Thyroid gland (tissue), 4 donors: ENCODE results near the gene NAV3. TPM values are rescaled to one million over a fixed set of nuclear protein-coding genes. Genes with fewer than 3 reads are reported as not detected.

Experiments used
- DNase-seq, 2 donors: peaks; one replicate each; pipeline ENCODE4 v3.0.0-alpha.2; 2019
- H3K27ac ChIP-seq, 3 donors: fragments of 200-600 bp; sonication (generic); 1 replicate in 2 of 3; 2 replicates in 1 of 3; pipeline ENCODE4 v1.5.1; 2016 to 2019; ENCODE audit warnings: mild to moderate bottlenecking in 1 of 3, moderate library complexity in 1 of 3
- H3K27me3 ChIP-seq: fragments of 200-600 bp; sonication (generic); one replicate; pipeline ENCODE4 v1.5.1; 2019
- H3K36me3 ChIP-seq, 2 donors: fragments of 200-600 bp; sonication (generic); one replicate each; pipeline ENCODE4 v1.5.1; 2016 to 2019
- H3K4me1 ChIP-seq, 2 donors: fragments of 200-600 bp; sonication (generic); one replicate each; pipeline ENCODE4 v1.5.1; 2017 to 2019
- H3K4me3 ChIP-seq, 3 donors: fragments of 200-600 bp; sonication (generic); replicated peaks in 1 of 3; 1 replicate in 2 of 3; 2 replicates in 1 of 3; pipeline ENCODE4 v1.5.1; 2016; ENCODE audit warnings: mild to moderate bottlenecking in 1 of 3
- H3K9me3 ChIP-seq: fragments of 200-600 bp; sonication (generic); one replicate; pipeline ENCODE4 v1.5.1; 2017
- CTCF ChIP-seq, 6 experiments: fragments of 200-600 bp in 3 of 6; fragments of 450-650 bp in 3 of 6; sonication (generic) in 3 of 6; IDR thresholded peaks; one replicate each; pipeline ENCODE4 v1.5.1; 2016 to 2019; ENCODE audit warnings: antibody characterized with exemption in 6 of 6, mild to moderate bottlenecking in 2 of 6, inconsistent platforms in 1 of 6, moderate library complexity in 1 of 6
- POLR2A ChIP-seq, 2 donors: fragments of 450-650 bp; IDR thresholded peaks; one replicate each; pipeline ENCODE4 v1.6.1; 2017; ENCODE audit warnings: antibody characterized with exemption in 2 of 2, mild to moderate bottlenecking in 2 of 2, moderate library complexity in 1 of 2
- WGBS, 2 donors: methylation state at CpG; one replicate each; pipeline ENCODE4 v1.1.5; 2017; 5-methylcytosine and 5-hydroxymethylcytosine counted together
- intact Hi-C: fragments of 100-400 bp; cut with DNase I; formaldehyde crosslinking; loops from one replicate; pipeline ENCODE4 v1.15.1; 2023
- total RNA-seq, 4 donors: library from RNA; depleted of rRNA; stranded (reverse); fragments of >200 nt; gene quantifications; one replicate each; pipeline ENCODE4 v1.2.3, GENCODE V29; 2016

The NAV3 gene
- total RNA-seq, 4 donors from 2014 or later = 5.7 to 21.9 (median 7.6) TPM

DNA sequence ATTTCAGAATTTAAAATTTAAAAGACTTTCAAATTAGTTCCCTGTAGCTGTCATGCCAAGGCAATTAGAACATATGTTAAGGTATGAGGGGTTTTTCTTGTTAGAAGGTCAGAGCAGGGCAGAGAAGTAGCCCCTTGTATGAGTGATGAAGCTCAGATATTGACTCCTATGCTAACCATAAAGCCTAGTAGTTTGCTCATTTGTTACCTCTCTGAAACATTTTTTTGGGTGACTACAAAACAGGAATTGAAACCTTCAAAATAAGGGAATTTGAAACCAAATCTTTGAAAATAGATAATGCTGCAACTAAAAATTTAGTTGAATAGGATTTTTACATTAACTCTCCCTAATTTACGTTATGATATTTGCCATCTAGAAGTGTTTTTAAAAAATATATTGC lies 333.5 kb downstream of the NAV3 start:
- H3K27ac ChIP-seq = no peak overlapping the region
- H3K27me3 ChIP-seq = no peaks in the 10 kb centered on the region
- H3K36me3 ChIP-seq = no peaks in the 10 kb centered on the region
- 94 to 95% methylated on average over 1 of the region's 1 CpG for WGBS, 2 donors
- no peaks in the 10 kb centered on the region for H3K4me1 ChIP-seq
- no peaks in the 10 kb centered on the region for H3K9me3 ChIP-seq
- no peak overlapping the region for H3K4me3 ChIP-seq
- intact Hi-C loops = no loop called here
- DNase-seq = no peak
- TF ChIP-seq CTCF (IDR thresholded peaks at IDR 0.05) (no peak), POLR2A (IDR thresholded peaks at IDR 0.05) (no peak)

GRCh38 chr12:78167510-78167909 lies 336.8 kb downstream of the NAV3 start:
- Histone ChIP-seq H3K9me3 (no peaks in the 10 kb centered on the region), H3K4me1 (no peaks in the 10 kb centered on the region), H3K36me3 (no peaks in the 10 kb centered on the region), H3K27ac (no peak overlapping the region), H3K4me3 (no peak overlapping the region), H3K27me3 (no peaks in the 10 kb centered on the region)
- no peak for TF ChIP-seq POLR2A (IDR thresholded peaks at IDR 0.05)
- TF ChIP-seq CTCF (IDR thresholded peaks at IDR 0.05) = no peak
- intact Hi-C loops = no loop called here
- WGBS, 2 donors = 49% methylated on average over 3 of the region's 3 CpGs
- DNase-seq = no peak

- intact Hi-C loops = no loop called here
- Histone ChIP-seq H3K4me1 (no peaks in the 10 kb centered on the region), H3K36me3 (no peaks in the 10 kb centered on the region), H3K27ac (no peak overlapping the region), H3K9me3 (no peaks in the 10 kb centered on the region), H3K4me3 (no peak overlapping the region), H3K27me3 (no peaks in the 10 kb centered on the region)
- TF ChIP-seq CTCF (IDR thresholded peaks at IDR 0.05) = no peak
- TF ChIP-seq POLR2A (IDR thresholded peaks at IDR 0.05) = no peak
- DNase-seq = no peak
- 80 to 89% methylated on average over 1 of the region's 1 CpG for WGBS, 2 donors
Observed at GRCh38 chr12:78171061-78171460, 340.4 kb downstream of the NAV3 start.

DNA sequence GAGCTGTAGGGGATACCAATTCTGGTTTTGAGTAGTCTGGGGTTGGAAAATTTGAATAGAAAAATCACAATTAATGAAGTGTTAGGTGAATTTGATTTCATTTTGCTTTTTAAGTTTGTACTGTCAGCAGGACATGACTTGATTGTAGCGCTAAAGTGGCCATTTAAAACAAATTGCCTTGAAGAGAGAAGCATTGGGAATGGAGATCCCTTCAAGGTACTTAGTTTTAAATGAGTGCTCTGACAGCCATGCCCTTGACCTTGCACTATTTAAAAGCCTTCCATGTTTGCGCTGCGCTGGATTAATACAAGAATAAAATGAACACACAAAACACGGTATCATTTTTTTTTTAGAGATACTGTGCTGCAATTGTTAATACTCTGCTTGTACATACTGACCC lies 345.9 kb downstream of the NAV3 start:
- 61% methylated on average over 4 of the region's 4 CpGs for WGBS, 2 donors
- TF ChIP-seq CTCF (IDR thresholded peaks at IDR 0.05) = no peak
- no peak for TF ChIP-seq POLR2A (IDR thresholded peaks at IDR 0.05)
- intact Hi-C loops = no loop called here
- Histone ChIP-seq H3K27ac (no peak overlapping the region), H3K27me3 (no peaks in the 10 kb centered on the region), H3K9me3 (no peaks in the 10 kb centered on the region), H3K4me3 (no peak overlapping the region), H3K36me3 (no peaks in the 10 kb centered on the region), H3K4me1 (no peaks in the 10 kb centered on the region)
- no peak for DNase-seq

- DNase-seq = no peak
- intact Hi-C loops = no loop called here
- no peaks in the 10 kb centered on the region for H3K9me3 ChIP-seq
- H3K27ac ChIP-seq = no peak overlapping the region
- H3K36me3 ChIP-seq = no peaks in the 10 kb centered on the region
- TF ChIP-seq CTCF (IDR thresholded peaks at IDR 0.05) (no peak), POLR2A (IDR thresholded peaks at IDR 0.05) (no peak)
- no peaks in the 10 kb centered on the region for H3K4me1 ChIP-seq
- H3K4me3 ChIP-seq = no peak overlapping the region
- H3K27me3 ChIP-seq = no peaks in the 10 kb centered on the region
- WGBS, 2 donors = 95 to 99% methylated on average over 3 of the region's 3 CpGs
Observed at GRCh38 chr12:78177298-78177697, 346.6 kb downstream of the NAV3 start.
